ENCODE results near the gene FAM53B. TPM values are rescaled to one million over a fixed set of nuclear protein-coding genes. Genes with fewer than 3 reads are reported as not detected.
"Not testable (repeated sequence)": the region's sequence is repeated elsewhere in the genome, so short reads cannot be mapped to it uniquely, and the experiment has no call there.

The FAM53B gene
- total RNA-seq, 1 experiment from 2014 or later, result 9.4 TPM

GRCh38 chr10:124590216-124591122, 153.7 kb downstream of the FAM53B start:
- H3K27me3 ChIP-seq, result 0 out of 2 replicates have a peak, but pooled peaks cover 7% of the 10 kb centered on the region
- no peaks in the 10 kb centered on the region for H3K36me3 ChIP-seq
- H3K27ac ChIP-seq, result no peak overlapping the region
- H3K9me3 ChIP-seq (replicated peaks), result no peaks in the 10 kb centered on the region
- H3K4me1 ChIP-seq, result peaks cover 10% of the 10 kb centered on the region
- no peak overlapping the region for H3K4me3 ChIP-seq
- no peak for DNase-seq

GRCh38 chr10:124589491-124590041, 154.6 kb downstream of the FAM53B start:
- no peaks in the 10 kb centered on the region for H3K36me3 ChIP-seq
- peaks cover 10% of the 10 kb centered on the region for H3K4me1 ChIP-seq
- H3K27me3 ChIP-seq, result 0 out of 2 replicates have a peak, but pooled peaks cover 7% of the 10 kb centered on the region
- peak overlapping the region; percentile 47 for H3K4me3 ChIP-seq
- peak; percentile 33 to 48 for DNase-seq
- 0 out of 2 replicates have a peak, but pooled peaks cover 2% of the 10 kb centered on the region for H3K9me3 ChIP-seq (replicated peaks)
- no peak overlapping the region for H3K27ac ChIP-seq

GRCh38 chr10:124588736-124589490, 155.3 kb downstream of the FAM53B start:
- Histone ChIP-seq H3K4me3 (peak overlapping the region; percentile 47), H3K36me3 (no peaks in the 10 kb centered on the region), H3K27me3 (0 out of 2 replicates have a peak, but pooled peaks cover 7% of the 10 kb centered on the region), H3K9me3 (replicated peaks) (0 out of 2 replicates have a peak, but pooled peaks cover 4% of the 10 kb centered on the region), H3K4me1 (peaks cover 10% of the 10 kb centered on the region), H3K27ac (no peak overlapping the region)
- DNase-seq, result peak; percentile 41 to 48

GRCh38 chr10:124588341-124588735, 155.8 kb downstream of the FAM53B start:
- H3K4me3 ChIP-seq; H3K27ac ChIP-seq; H3K27me3 ChIP-seq; DNase-seq; H3K4me1 ChIP-seq; H3K36me3 ChIP-seq; H3K9me3 ChIP-seq (replicated peaks): not testable (repeated sequence)

- Histone ChIP-seq H3K36me3 (no peaks in the 10 kb centered on the region), H3K4me1 (peaks cover 10% of the 10 kb centered on the region), H3K27me3 (0 out of 2 replicates have a peak, but pooled peaks cover 7% of the 10 kb centered on the region), H3K4me3 (no peak overlapping the region), H3K9me3 (replicated peaks) (0 out of 2 replicates have a peak, but pooled peaks cover 4% of the 10 kb centered on the region), H3K27ac (no peak overlapping the region)
- no peak for DNase-seq
Measured at GRCh38 chr10:124587811-124588211, 156.4 kb downstream of the FAM53B start.

- no peak for DNase-seq
- no peaks in the 10 kb centered on the region for H3K36me3 ChIP-seq
Measured at GRCh38 chr10:124586142-124586541, 158.0 kb downstream of the FAM53B start.

GRCh38 chr10:124579011-124579399, 165.2 kb downstream of the FAM53B start:
- Histone ChIP-seq H3K27ac (no peak overlapping the region), H3K4me3 (no peak overlapping the region), H3K9me3 (replicated peaks) (no peaks in the 10 kb centered on the region), H3K4me1 (no peaks in the 10 kb centered on the region), H3K36me3 (no peaks in the 10 kb centered on the region), H3K27me3 (no peaks in the 10 kb centered on the region)
- no peak for DNase-seq

More at GRCh38 chr10:124586142-124586541, 158.0 kb downstream of the FAM53B start:
- H3K4me1 ChIP-seq, result peaks cover 10% of the 10 kb centered on the region
- H3K27me3 ChIP-seq, result 0 out of 2 replicates have a peak, but pooled peaks cover 7% of the 10 kb centered on the region
- 0 out of 2 replicates have a peak, but pooled peaks cover 4% of the 10 kb centered on the region for H3K9me3 ChIP-seq (replicated peaks)
- no peak overlapping the region for H3K4me3 ChIP-seq
- no peak overlapping the region for H3K27ac ChIP-seq

- H3K4me1 ChIP-seq, result no peaks in the 10 kb centered on the region
- no peak for DNase-seq
- no peaks in the 10 kb centered on the region for H3K9me3 ChIP-seq (replicated peaks)
- no peak overlapping the region for H3K4me3 ChIP-seq
- no peaks in the 10 kb centered on the region for H3K27me3 ChIP-seq
- no peak overlapping the region for H3K27ac ChIP-seq
- no peaks in the 10 kb centered on the region for H3K36me3 ChIP-seq
Measured at GRCh38 chr10:124578231-124579010, 165.8 kb downstream of the FAM53B start.

GRCh38 chr10:124577651-124578050, 166.5 kb downstream of the FAM53B start:
- Histone ChIP-seq H3K27me3 (no peaks in the 10 kb centered on the region), H3K9me3 (replicated peaks) (no peaks in the 10 kb centered on the region), H3K27ac (no peak overlapping the region), H3K4me1 (no peaks in the 10 kb centered on the region), H3K4me3 (no peak overlapping the region), H3K36me3 (no peaks in the 10 kb centered on the region)
- DNase-seq, result no peak

- Histone ChIP-seq H3K27ac (no peak overlapping the region), H3K36me3 (no peaks in the 10 kb centered on the region), H3K27me3 (no peaks in the 10 kb centered on the region), H3K4me1 (no peaks in the 10 kb centered on the region), H3K4me3 (no peak overlapping the region), H3K9me3 (replicated peaks) (no peaks in the 10 kb centered on the region)
- no peak for DNase-seq
Measured at GRCh38 chr10:124576526-124577420, 167.4 kb downstream of the FAM53B start.

GRCh38 chr10:124575107-124576035, 168.8 kb downstream of the FAM53B start:
- H3K36me3 ChIP-seq, result no peaks in the 10 kb centered on the region
- H3K4me3 ChIP-seq, result no peak overlapping the region
- H3K27ac ChIP-seq, result no peak overlapping the region
- H3K4me1 ChIP-seq, result no peaks in the 10 kb centered on the region
- H3K27me3 ChIP-seq, result no peaks in the 10 kb centered on the region
- DNase-seq, result no peak
- H3K9me3 ChIP-seq (replicated peaks), result no peaks in the 10 kb centered on the region

- Histone ChIP-seq H3K4me1 (peaks cover under 1% of the 10 kb centered on the region; the same call in 1 of the 2 replicates), H3K36me3 (no peaks in the 10 kb centered on the region), H3K27ac (no peak overlapping the region), H3K27me3 (no peaks in the 10 kb centered on the region), H3K4me3 (no peak overlapping the region), H3K9me3 (replicated peaks) (no peaks in the 10 kb centered on the region)
- DNase-seq, result no peak
Measured at GRCh38 chr10:124574456-124575070, 169.6 kb downstream of the FAM53B start.

All from SJCRH30 (cell line).